Measurements from ENCODE around the gene MBTD1.

DNA sequence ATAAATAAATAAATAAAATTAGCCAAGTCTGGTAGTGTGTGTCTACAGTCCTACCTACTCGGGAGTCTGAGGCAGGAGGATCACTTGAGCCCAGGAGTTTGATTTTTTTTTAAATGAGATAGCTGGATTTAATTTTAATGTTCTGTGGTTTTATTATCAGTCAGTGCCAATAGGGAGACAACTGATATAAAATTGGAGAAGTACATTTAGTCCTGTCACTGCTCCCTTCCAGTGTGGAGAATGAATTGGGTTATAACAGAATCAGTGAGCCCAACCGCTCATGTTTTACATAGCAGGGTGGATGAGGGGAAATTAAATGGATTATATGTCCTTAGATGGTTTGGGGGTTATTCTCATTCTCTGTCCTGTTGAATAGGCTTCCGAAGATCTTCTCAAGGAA, 100.2 kb downstream of the MBTD1 start:
- TF ChIP-seq GABPA (IDR thresholded peaks at IDR 0.05; ENCODE audit: low read depth) (no peak), TAF1 (IDR thresholded peaks at IDR 0.05; ENCODE audit: borderline replicate concordance, low read depth, low read length) (no peak), SMC3 (IDR thresholded peaks at IDR 0.05; ENCODE audit: low read depth, low read length) (no peak), CHD2 (IDR thresholded peaks at IDR 0.05; ENCODE audit: low read length, partially characterized antibody) (no peak), EZH2phosphoT487 (IDR thresholded peaks at IDR 0.05; ENCODE audit: borderline replicate concordance, low read depth) (no peak), EP300 (IDR thresholded peaks at IDR 0.05; ENCODE audit: borderline replicate concordance in 1 of 2, low read depth in 1 of 2, low read length in 1 of 2) (no peak), TCF12 (IDR thresholded peaks at IDR 0.05) (no peak), RAD21 (IDR thresholded peaks at IDR 0.05; ENCODE audit: low read length) (no peak), RCOR1 (IDR thresholded peaks at IDR 0.05; ENCODE audit: low read length) (no peak), USF2 (IDR thresholded peaks at IDR 0.05; ENCODE audit: borderline replicate concordance, low read depth, low read length) (no peak), RFX5 (IDR thresholded peaks at IDR 0.05; ENCODE audit: low read length) (no peak), TEAD4 (IDR thresholded peaks at IDR 0.05; ENCODE audit: borderline replicate concordance, insufficient read depth) (no peak)
- TF ChIP-seq, protein P1, sequence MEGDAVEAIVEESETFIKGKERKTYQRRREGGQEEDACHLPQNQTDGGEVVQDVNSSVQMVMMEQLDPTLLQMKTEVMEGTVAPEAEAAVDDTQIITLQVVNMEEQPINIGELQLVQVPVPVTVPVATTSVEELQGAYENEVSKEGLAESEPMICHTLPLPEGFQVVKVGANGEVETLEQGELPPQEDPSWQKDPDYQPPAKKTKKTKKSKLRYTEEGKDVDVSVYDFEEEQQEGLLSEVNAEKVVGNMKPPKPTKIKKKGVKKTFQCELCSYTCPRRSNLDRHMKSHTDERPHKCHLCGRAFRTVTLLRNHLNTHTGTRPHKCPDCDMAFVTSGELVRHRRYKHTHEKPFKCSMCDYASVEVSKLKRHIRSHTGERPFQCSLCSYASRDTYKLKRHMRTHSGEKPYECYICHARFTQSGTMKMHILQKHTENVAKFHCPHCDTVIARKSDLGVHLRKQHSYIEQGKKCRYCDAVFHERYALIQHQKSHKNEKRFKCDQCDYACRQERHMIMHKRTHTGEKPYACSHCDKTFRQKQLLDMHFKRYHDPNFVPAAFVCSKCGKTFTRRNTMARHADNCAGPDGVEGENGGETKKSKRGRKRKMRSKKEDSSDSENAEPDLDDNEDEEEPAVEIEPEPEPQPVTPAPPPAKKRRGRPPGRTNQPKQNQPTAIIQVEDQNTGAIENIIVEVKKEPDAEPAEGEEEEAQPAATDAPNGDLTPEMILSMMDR (IDR thresholded peaks at IDR 0.05): no peak
- TF ChIP-seq, protein P2, sequence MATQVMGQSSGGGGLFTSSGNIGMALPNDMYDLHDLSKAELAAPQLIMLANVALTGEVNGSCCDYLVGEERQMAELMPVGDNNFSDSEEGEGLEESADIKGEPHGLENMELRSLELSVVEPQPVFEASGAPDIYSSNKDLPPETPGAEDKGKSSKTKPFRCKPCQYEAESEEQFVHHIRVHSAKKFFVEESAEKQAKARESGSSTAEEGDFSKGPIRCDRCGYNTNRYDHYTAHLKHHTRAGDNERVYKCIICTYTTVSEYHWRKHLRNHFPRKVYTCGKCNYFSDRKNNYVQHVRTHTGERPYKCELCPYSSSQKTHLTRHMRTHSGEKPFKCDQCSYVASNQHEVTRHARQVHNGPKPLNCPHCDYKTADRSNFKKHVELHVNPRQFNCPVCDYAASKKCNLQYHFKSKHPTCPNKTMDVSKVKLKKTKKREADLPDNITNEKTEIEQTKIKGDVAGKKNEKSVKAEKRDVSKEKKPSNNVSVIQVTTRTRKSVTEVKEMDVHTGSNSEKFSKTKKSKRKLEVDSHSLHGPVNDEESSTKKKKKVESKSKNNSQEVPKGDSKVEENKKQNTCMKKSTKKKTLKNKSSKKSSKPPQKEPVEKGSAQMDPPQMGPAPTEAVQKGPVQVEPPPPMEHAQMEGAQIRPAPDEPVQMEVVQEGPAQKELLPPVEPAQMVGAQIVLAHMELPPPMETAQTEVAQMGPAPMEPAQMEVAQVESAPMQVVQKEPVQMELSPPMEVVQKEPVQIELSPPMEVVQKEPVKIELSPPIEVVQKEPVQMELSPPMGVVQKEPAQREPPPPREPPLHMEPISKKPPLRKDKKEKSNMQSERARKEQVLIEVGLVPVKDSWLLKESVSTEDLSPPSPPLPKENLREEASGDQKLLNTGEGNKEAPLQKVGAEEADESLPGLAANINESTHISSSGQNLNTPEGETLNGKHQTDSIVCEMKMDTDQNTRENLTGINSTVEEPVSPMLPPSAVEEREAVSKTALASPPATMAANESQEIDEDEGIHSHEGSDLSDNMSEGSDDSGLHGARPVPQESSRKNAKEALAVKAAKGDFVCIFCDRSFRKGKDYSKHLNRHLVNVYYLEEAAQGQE (IDR thresholded peaks at IDR 0.05; ENCODE audit: low read depth, low read length): no peak

All from SK-N-SH (cell line).